Ascending aorta (tissue), 2 donors: ENCODE results near the gene LHFPL2. TPM values are rescaled to one million over a fixed set of nuclear protein-coding genes. Genes with fewer than 3 reads are reported as not detected.

Source experiments
- DNase-seq, 2 donors: peaks; one replicate each; pipeline ENCODE4 v3.0.0-alpha.2; 2019; ENCODE audit warnings: low spot score in 2 of 2
- H3K27ac ChIP-seq, 2 donors: fragments of 200-600 bp; sonication (generic); one replicate each; pipeline ENCODE4 v1.5.1; 2016 to 2017; ENCODE audit warnings: mild to moderate bottlenecking in 1 of 2
- H3K27me3 ChIP-seq: fragments of 200-600 bp; sonication (generic); one replicate; pipeline ENCODE4 v1.5.1; 2017
- H3K36me3 ChIP-seq, 2 donors: fragments of 200-600 bp; sonication (generic); one replicate each; pipeline ENCODE4 v1.5.1; 2016
- H3K4me1 ChIP-seq, 2 donors: fragments of 200-600 bp; sonication (generic); one replicate each; pipeline ENCODE4 v1.5.1; 2016 to 2017; ENCODE audit warnings: mild to moderate bottlenecking in 1 of 2
- H3K4me3 ChIP-seq, 2 donors: fragments of 200-600 bp; sonication (generic); one replicate each; pipeline ENCODE4 v1.5.1; 2016 to 2017; ENCODE audit warnings: mild to moderate bottlenecking in 1 of 2
- H3K9me3 ChIP-seq, 2 donors: fragments of 200-600 bp; sonication (generic); one replicate each; pipeline ENCODE4 v1.5.1; 2016
- intact Hi-C: fragments of 100-400 bp; cut with DNase I; formaldehyde crosslinking; loops from one replicate; pipeline ENCODE4 v1.15.1; 2023
- total RNA-seq: library from RNA; depleted of rRNA; stranded (reverse); fragments of >200 nt; gene quantifications from one replicate; pipeline ENCODE4 v1.1.0, GENCODE V29; 2016
- TF ChIP-seq, protein P1 (sequence below), 3 experiments: fragments of 200-600 bp in 2 of 3; fragments of 450-650 bp in 1 of 3; sonication (generic) in 2 of 3; IDR thresholded peaks; one replicate each; pipeline ENCODE4 v1.5.1; 2016 to 2019; ENCODE audit warnings: antibody characterized with exemption in 3 of 3, mild to moderate bottlenecking in 1 of 3, moderate library complexity in 1 of 3

The LHFPL2 gene
- total RNA-seq, 1 donor from 2014 or later, result 9.7 TPM

DNA sequence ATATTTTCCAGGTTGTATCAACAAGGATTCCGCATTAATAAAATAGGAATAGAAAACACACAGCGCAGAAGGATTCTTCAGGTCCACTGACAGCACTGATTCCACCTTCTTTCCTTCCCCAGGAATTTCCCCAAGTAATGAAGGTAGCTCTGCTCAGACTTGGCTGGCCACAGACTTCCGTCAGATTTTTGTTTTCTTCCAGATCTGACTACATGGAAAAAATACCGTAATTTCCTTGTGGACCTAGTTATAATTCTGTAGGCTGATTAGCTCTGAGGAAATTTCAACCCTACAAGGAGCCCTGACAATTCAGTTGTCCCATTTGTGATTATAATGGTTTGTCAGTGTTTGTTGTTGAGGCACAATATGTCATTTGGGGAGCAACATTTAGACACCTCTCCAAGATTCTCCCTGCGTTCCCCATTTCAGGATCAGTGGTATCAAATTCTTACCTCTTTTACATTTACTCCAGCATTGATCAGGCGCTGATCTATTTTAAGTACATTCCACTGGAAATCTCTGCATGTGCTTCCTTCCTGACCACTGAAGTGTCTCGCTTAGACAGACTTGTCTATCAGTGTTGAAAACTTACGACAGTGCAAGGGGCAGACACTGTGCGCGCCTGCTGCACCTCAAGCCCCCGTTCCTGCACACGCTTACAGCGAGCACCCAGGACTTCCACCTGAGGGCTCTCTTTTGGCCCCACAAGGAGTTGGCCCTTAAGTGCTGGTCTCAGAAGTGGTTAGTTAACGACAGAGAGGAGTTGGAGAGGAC, 94.8 kb downstream of the LHFPL2 start:
- DNase-seq, result no peak
- H3K27ac ChIP-seq, result no peak overlapping the region
- TF ChIP-seq, protein P1, sequence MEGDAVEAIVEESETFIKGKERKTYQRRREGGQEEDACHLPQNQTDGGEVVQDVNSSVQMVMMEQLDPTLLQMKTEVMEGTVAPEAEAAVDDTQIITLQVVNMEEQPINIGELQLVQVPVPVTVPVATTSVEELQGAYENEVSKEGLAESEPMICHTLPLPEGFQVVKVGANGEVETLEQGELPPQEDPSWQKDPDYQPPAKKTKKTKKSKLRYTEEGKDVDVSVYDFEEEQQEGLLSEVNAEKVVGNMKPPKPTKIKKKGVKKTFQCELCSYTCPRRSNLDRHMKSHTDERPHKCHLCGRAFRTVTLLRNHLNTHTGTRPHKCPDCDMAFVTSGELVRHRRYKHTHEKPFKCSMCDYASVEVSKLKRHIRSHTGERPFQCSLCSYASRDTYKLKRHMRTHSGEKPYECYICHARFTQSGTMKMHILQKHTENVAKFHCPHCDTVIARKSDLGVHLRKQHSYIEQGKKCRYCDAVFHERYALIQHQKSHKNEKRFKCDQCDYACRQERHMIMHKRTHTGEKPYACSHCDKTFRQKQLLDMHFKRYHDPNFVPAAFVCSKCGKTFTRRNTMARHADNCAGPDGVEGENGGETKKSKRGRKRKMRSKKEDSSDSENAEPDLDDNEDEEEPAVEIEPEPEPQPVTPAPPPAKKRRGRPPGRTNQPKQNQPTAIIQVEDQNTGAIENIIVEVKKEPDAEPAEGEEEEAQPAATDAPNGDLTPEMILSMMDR (IDR thresholded peaks at IDR 0.05), result no peak
- no peaks in the 10 kb centered on the region for H3K9me3 ChIP-seq
- peaks cover 0 to 6% of the 10 kb centered on the region in 2 donors for H3K4me1 ChIP-seq
- intact Hi-C loops, result no loop called here
- no peaks in the 10 kb centered on the region for H3K27me3 ChIP-seq
- H3K4me3 ChIP-seq, result no peak overlapping the region
- H3K36me3 ChIP-seq, result no peaks in the 10 kb centered on the region

DNA sequence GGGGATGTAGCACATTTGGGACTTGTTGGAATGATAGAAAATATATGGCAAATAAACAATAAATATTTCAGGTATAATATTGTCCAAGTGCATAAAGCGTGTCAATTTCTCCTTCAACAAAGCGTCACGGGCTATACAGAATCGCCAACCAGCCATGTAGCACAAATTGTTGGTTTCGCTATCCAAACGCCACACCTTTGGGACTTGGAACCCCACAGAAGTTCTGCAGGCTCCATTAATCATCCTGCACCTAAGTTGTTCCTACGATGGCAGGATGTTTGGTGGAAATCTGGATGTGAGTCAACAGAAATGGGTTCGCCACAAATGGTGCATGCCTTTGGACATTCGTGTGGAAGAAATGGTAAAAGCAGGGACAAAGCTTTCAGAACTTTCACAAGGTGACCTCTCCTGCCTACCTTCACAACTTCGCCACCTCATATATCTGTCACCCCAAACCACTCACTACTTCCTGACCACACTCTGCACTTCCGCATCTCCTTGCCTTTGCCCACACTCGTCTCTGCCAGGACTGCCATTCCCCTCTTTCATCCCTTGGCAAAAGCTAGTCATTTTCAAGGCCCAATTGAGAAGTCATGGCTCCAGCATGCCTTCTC, 95.7 kb downstream of the LHFPL2 start:
- intact Hi-C loops, result no loop called here
- Histone ChIP-seq H3K36me3 (no peaks in the 10 kb centered on the region), H3K4me3 (no peak overlapping the region), H3K9me3 (no peaks in the 10 kb centered on the region), H3K4me1 (peaks cover 6 to 13% of the 10 kb centered on the region in 2 donors), H3K27ac (no peak overlapping the region), H3K27me3 (no peaks in the 10 kb centered on the region)
- TF ChIP-seq, protein P1 (IDR thresholded peaks at IDR 0.05), result no peak
- no peak for DNase-seq

DNA sequence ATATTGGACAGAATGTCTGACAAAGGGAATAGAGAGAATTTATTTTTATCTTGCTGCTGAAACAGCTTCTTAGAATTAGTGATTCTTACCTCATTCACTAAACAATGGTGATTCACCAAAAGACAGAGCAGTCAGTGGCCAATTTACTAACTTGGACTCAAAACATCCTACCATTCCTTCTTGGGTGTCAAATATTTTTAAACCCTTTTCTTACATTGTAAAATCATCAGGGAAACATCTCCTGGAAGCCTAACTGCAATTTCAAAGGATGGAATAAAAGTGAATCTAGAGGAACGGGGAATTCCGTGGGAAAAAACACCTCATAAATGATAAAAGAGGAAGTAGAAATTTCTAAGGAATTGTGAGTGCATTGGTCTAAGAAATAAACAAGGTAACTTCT, 97.7 kb downstream of the LHFPL2 start:
- Histone ChIP-seq H3K27me3 (no peaks in the 10 kb centered on the region), H3K27ac (peak overlapping the region; percentile 15 to 94), H3K36me3 (no peaks in the 10 kb centered on the region), H3K4me3 (no peak overlapping the region), H3K9me3 (no peaks in the 10 kb centered on the region), H3K4me1 (peaks cover 12 to 31% of the 10 kb centered on the region in 2 donors)
- TF ChIP-seq, protein P1 (IDR thresholded peaks at IDR 0.05), result no peak
- no peak for DNase-seq
- intact Hi-C loops, result no loop called here

DNA sequence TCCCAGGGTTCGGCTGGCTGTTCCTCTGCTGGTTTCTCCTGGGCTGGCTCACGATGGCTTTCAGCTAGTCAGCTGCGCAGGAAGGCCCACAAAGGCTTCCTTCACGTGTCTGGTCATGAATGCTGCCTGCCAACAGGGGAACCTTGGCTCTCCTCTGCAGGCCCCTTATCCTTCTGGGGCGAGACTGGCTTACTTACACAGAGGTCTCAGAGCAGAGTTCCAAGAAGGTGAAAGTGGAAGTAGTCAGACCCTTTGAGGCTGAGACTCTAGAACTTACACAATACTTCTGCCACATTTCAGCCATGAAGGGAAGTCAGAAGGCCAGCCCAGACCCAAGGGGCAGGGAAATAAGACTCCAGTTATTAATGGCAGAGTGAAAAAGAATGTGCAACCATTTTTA, 99.5 kb downstream of the LHFPL2 start:
- TF ChIP-seq, protein P1 (IDR thresholded peaks at IDR 0.05), result no peak
- intact Hi-C loops, result loop anchor here (2.0 to 5.0 kb wide), 4 partner anchors 16 to 358 kb away; no protein-coding TSS in a partner anchor
- no peaks in the 10 kb centered on the region for H3K9me3 ChIP-seq

DNA sequence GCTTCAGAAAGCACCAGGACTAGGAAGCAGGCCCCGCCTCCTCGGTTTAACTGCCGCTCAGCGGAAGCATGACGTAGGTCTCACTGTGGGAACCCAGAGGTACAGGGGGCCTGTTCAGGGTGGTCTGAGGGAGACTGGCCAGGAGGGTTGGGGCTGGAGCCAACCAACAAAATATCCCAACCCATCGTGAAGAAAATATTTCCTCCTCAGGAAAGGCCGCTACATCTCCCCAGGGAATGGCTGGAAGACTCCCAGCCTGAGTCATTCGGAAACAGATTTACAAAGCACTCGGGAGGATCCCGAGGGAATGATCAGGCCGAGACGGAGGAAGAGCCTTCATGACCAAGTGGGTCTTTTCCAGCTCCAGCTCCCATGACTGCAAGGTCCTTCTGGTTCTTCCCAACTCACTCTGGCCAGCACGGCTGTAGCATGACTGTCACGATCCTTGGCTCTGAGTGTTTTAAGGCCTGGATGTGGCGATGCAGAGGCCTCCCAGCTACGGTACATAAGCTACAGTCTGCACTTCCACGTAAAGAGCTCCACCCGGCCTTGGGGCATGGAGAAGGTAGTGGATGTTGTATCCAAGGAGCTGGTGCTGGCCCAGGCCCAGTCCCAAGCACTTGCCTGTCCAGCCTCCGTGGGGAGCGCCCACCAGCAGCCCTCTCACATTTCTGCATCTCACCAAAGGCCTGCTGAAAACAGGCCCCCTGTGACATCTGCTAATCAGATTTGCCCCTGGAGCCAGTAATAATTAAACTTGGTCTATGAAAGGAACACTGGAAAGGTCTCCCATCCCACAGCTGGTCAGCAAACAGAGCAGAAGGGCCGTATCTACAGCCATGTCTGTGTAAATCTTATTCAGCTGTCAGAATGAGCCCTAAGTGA, 100.6 kb downstream of the LHFPL2 start:
- Histone ChIP-seq H3K9me3 (no peaks in the 10 kb centered on the region), H3K4me1 (peaks cover 12 to 34% of the 10 kb centered on the region in 2 donors), H3K27ac (peak overlapping the region; percentile 94), H3K36me3 (no peaks in the 10 kb centered on the region), H3K4me3 (peak overlapping the region in 1 of 2 donors; percentile 22), H3K27me3 (no peaks in the 10 kb centered on the region)
- peak; percentile 84 to 97 for DNase-seq
- intact Hi-C loops, result loop anchor here (1.0 to 5.0 kb wide), 7 partner anchors 14 to 359 kb away; partner anchors contain the start of gene LHFPL2
- TF ChIP-seq, protein P1 (IDR thresholded peaks at IDR 0.05), result no peak

More for the DNA sequence above, 99.5 kb downstream of the LHFPL2 start:
- no peak overlapping the region for H3K4me3 ChIP-seq
- no peak for DNase-seq
- H3K4me1 ChIP-seq, result peaks cover 12 to 35% of the 10 kb centered on the region in 2 donors
- H3K36me3 ChIP-seq, result no peaks in the 10 kb centered on the region
- H3K27ac ChIP-seq, result peak overlapping the region; percentile 94
- H3K27me3 ChIP-seq, result no peaks in the 10 kb centered on the region
